Endothelial cell of umbilical vein (primary cell): ENCODE data around the gene VDR. TPM values are rescaled to one million over a fixed set of nuclear protein-coding genes. Genes with fewer than 3 reads are reported as not detected.

Experiments used
- BruUV-seq: library from RNA; stranded (reverse); fragments of 400-500 nt; replicated peaks from 2 replicates; lab custom pipeline; 2021; lab: Mats Ljungman, UMichigan
- CTCF ChIA-PET: fragments of 300-600, 350-600 bp; sonication (Branson Sonifier 250); formaldehyde crosslinking; loops from one replicate; lab custom pipeline; 2021; ENCODE audit warnings: antibody characterized with exemption, inconsistent platforms; lab: Charles Lee
- POLR2A ChIA-PET: fragments of 300-600, 350-600 bp; sonication (Branson Sonifier 250); formaldehyde crosslinking; loops from one replicate; lab custom pipeline; 2021; ENCODE audit warnings: antibody characterized with exemption, inconsistent platforms; lab: Charles Lee
- DNase-seq: peaks from one replicate; pipeline ENCODE4 v3.0.0-alpha.2; 2011; ENCODE audit warnings: low read depth, low spot score
- FAIRE-seq: peaks from 2 replicates; lab custom pipeline; 2011; peaks lifted over from hg19 to GRCh38; lab: Jason Lieb, UNC
- H2AFZ ChIP-seq: 2 replicates; pipeline ENCODE4 v1.6.0; 2012; ENCODE audit warnings: low read depth, low read length, control low read depth, inconsistent platforms
- H3K27ac ChIP-seq: 2 replicates; pipeline ENCODE4 v1.5.1; 2011; ENCODE audit warnings: low read depth, mild to moderate bottlenecking, control low read depth, low read length, moderate library complexity; ENCODE audit not compliant: insufficient read depth
- H3K27me3 ChIP-seq, 2 experiments: 2 replicates each; pipeline versions ENCODE4 v1.6.0 to v1.6.1; 2011; ENCODE audit warnings: low read length in 2 of 2, mixed read lengths in 1 of 2; ENCODE audit not compliant: control insufficient read depth in 2 of 2, insufficient read depth in 2 of 2
- H3K36me3 ChIP-seq, 2 experiments: 2 replicates in 1 of 2; 3 replicates in 1 of 2; pipeline ENCODE4 v1.5.1; 2011; ENCODE audit warnings: low read length in 2 of 2, mild to moderate bottlenecking in 1 of 2, moderate library complexity in 1 of 2; ENCODE audit not compliant: control insufficient read depth in 2 of 2, insufficient read depth in 2 of 2; ENCODE audit errors: extremely low read depth in 1 of 2
- H3K4me1 ChIP-seq: 3 replicates; pipeline ENCODE4 v1.5.1; 2011; ENCODE audit warnings: mild to moderate bottlenecking, low read length; ENCODE audit not compliant: control insufficient read depth, insufficient read depth; ENCODE audit errors: extremely low read depth
- H3K4me2 ChIP-seq: 2 replicates; pipeline ENCODE4 v1.6.1; 2011; ENCODE audit warnings: low read length, control low read depth, mixed read lengths; ENCODE audit not compliant: insufficient read depth
- H3K4me3 ChIP-seq, 3 experiments: fragments of 200-600 bp in 1 of 3; sonication (generic), shearing (Covaris generic) in 1 of 3; replicated peaks in 1 of 3; 2 replicates each; pipeline ENCODE4 v1.5.1; 2011 to 2016; ENCODE audit warnings: control low read depth in 3 of 3, low read length in 3 of 3, mild to moderate bottlenecking in 2 of 3, inconsistent platforms in 1 of 3, low read depth in 1 of 3, moderate library complexity in 1 of 3; ENCODE audit not compliant: insufficient read depth in 1 of 3
- H3K79me2 ChIP-seq: 2 replicates; pipeline ENCODE4 v1.6.0; 2012; ENCODE audit warnings: low read length, inconsistent platforms; ENCODE audit not compliant: control insufficient read depth, insufficient read depth
- H3K9ac ChIP-seq: replicated peaks from 2 replicates; pipeline ENCODE3; 2011; ENCODE audit warnings: low read length, control low read depth; ENCODE audit not compliant: insufficient read depth; ENCODE audit errors: extremely low read depth
- H3K9me1 ChIP-seq: replicated peaks from 3 replicates; pipeline ENCODE4 v1.6.0; 2011; ENCODE audit warnings: mild to moderate bottlenecking, low read length; ENCODE audit not compliant: control insufficient read depth, insufficient read depth; ENCODE audit errors: extremely low read depth
- H3K9me3 ChIP-seq: replicated peaks from 2 replicates; pipeline ENCODE4 v1.5.1; 2012; ENCODE audit warnings: low read length, inconsistent platforms; ENCODE audit not compliant: control insufficient read depth, insufficient read depth
- H4K20me1 ChIP-seq: replicated peaks from 2 replicates; pipeline ENCODE3; 2011; ENCODE audit warnings: mild to moderate bottlenecking, low read length; ENCODE audit not compliant: control insufficient read depth, insufficient read depth; ENCODE audit errors: extremely low read depth
- EZH2 ChIP-seq: IDR thresholded peaks from 2 replicates; pipeline ENCODE4 v1.6.1; 2012; ENCODE audit warnings: borderline replicate concordance, low read depth, mild to moderate bottlenecking, moderate library complexity, low read length, inconsistent platforms; ENCODE audit not compliant: severe bottlenecking
- FOS ChIP-seq: IDR thresholded peaks from 2 replicates; pipeline ENCODE4 v1.6.1; 2011; ENCODE audit warnings: mild to moderate bottlenecking, low read length, moderate library complexity, borderline replicate concordance; ENCODE audit not compliant: insufficient read depth
- GATA2 ChIP-seq: IDR thresholded peaks from 2 replicates; pipeline ENCODE4 v1.7.0; 2011; ENCODE audit warnings: low read depth, mild to moderate bottlenecking, moderate library complexity, mixed read lengths, low read length; ENCODE audit not compliant: insufficient read length, insufficient read depth
- JUN ChIP-seq: IDR thresholded peaks from 2 replicates; pipeline ENCODE4 v1.6.1; 2011; ENCODE audit warnings: borderline replicate concordance, low read depth; ENCODE audit not compliant: insufficient read length, insufficient read depth
- MYC ChIP-seq: IDR thresholded peaks from one replicate; pipeline ENCODE4 v1.6.1; 2011; ENCODE audit warnings: mild to moderate bottlenecking, low read depth, low read length
- POLR2A ChIP-seq: IDR thresholded peaks from 2 replicates; pipeline ENCODE4 v1.6.1; 2012; ENCODE audit warnings: low read depth, mild to moderate bottlenecking, control low read depth, low read length
- POLR2AphosphoS5 ChIP-seq: IDR thresholded peaks from 2 replicates; pipeline ENCODE4 v1.6.1; 2012; ENCODE audit warnings: low read depth, mild to moderate bottlenecking, control low read depth, low read length, moderate library complexity; ENCODE audit not compliant: insufficient read depth
- dilution Hi-C: fragments of 300-500 bp; cut with MboI; formaldehyde crosslinking; loops from one replicate; pipeline ENCODE4 v1.15.0; 2019; ENCODE audit warnings: low sequenced_read_pairs; ENCODE audit not compliant: extremely low pct_ligation_motif_present
- intact Hi-C: fragments of 100-400 bp; cut with micrococcal nuclease; formaldehyde crosslinking; loops from one replicate; pipeline ENCODE4 v1.10.0; 2022
- polyA plus RNA-seq, 4 experiments: library from polyadenylated mRNA; depleted of rRNA in 3 of 4; stranded (reverse) in 3 of 4; unstranded in 1 of 4; fragments of >200 nt; gene quantifications; 2 replicates each; pipeline versions ENCODE4 v1.2.1 to v1.2.3, GENCODE V29; 2011 to 2012; ENCODE audit warnings: missing spikeins in 1 of 4
- total RNA-seq: library from RNA; stranded (reverse); gene quantifications from 2 replicates; pipeline ENCODE4 v1.2.3, GENCODE V29; 2021
- TF ChIP-seq, protein P1 (sequence below): IDR thresholded peaks from 2 replicates; pipeline ENCODE4 v1.6.1; 2011; ENCODE audit not compliant: insufficient read depth, insufficient read length
- TF ChIP-seq, protein P2 (sequence below), 2 donors: IDR thresholded peaks; 1 replicate in 1 of 2; 2 replicates in 1 of 2; pipeline ENCODE4 v1.5.1; 2011; ENCODE audit warnings: low read length in 2 of 2, mild to moderate bottlenecking in 2 of 2, moderate library complexity in 2 of 2, control low read depth in 1 of 2, inconsistent platforms in 1 of 2, low read depth in 1 of 2; ENCODE audit not compliant: insufficient read depth in 1 of 2; ENCODE audit errors: extremely low read depth in 1 of 2

The VDR gene
- total and polyA plus RNA-seq, 2 donors (not counting 3 experiments of a cell fraction or from before 2014, with no cell fraction given), result 0.73 to 0.91 TPM

DNA sequence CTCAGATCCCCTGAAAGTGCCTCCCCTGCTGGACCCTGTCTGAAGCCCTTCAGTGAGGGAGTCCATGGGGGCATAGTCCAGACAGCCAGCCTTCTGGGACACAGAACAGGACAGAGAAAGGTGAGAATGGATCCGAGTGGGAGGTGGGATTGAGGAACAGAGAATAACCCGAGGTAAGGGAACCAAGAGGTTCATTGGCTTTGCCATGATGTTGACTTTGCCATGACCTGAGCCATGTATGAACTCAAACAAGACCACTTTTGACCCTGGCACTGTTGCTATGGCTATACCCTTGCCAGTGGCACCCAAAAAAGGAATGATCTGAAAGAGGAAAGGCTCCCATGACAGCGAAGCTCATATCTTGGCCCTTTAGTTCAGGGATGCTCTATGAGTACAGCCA is 22.6 kb upstream of the VDR start:
- no peak overlapping the region for H3K4me2 ChIP-seq
- intact Hi-C loops, result no loop called here
- FAIRE-seq (no peak), DNase-seq (no peak)
- H3K79me2 ChIP-seq, result no peaks in the 10 kb centered on the region
- no peak overlapping the region for H2AFZ ChIP-seq
- TF ChIP-seq GATA2, result no peak
- TF ChIP-seq JUN, result no peak
- TF ChIP-seq, protein P1, sequence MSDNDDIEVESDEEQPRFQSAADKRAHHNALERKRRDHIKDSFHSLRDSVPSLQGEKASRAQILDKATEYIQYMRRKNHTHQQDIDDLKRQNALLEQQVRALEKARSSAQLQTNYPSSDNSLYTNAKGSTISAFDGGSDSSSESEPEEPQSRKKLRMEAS, result no peak
- TF ChIP-seq, protein P2, sequence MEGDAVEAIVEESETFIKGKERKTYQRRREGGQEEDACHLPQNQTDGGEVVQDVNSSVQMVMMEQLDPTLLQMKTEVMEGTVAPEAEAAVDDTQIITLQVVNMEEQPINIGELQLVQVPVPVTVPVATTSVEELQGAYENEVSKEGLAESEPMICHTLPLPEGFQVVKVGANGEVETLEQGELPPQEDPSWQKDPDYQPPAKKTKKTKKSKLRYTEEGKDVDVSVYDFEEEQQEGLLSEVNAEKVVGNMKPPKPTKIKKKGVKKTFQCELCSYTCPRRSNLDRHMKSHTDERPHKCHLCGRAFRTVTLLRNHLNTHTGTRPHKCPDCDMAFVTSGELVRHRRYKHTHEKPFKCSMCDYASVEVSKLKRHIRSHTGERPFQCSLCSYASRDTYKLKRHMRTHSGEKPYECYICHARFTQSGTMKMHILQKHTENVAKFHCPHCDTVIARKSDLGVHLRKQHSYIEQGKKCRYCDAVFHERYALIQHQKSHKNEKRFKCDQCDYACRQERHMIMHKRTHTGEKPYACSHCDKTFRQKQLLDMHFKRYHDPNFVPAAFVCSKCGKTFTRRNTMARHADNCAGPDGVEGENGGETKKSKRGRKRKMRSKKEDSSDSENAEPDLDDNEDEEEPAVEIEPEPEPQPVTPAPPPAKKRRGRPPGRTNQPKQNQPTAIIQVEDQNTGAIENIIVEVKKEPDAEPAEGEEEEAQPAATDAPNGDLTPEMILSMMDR (IDR thresholded peaks at IDR 0.05; ENCODE audit: extremely low read depth in 1 of 2, insufficient read depth in 1 of 2, low read depth in 1 of 2, low read length in 2 of 2), result no peak
- TF ChIP-seq POLR2AphosphoS5, result no peak
- no peak for TF ChIP-seq MYC
- TF ChIP-seq EZH2, result no peak
- TF ChIP-seq FOS, result no peak
- TF ChIP-seq POLR2A, result no peak
- no peaks in the 10 kb centered on the region for H4K20me1 ChIP-seq
- no peaks in the 10 kb centered on the region for H3K9me1 ChIP-seq
- ChIA-PET CTCF (interaction anchor here (0.6 to 1.0 kb wide), 3 partner anchors 10 to 22 kb away, joined by 3 read pairs; no protein-coding TSS in a partner anchor), POLR2A (no interaction called here)
- H3K27ac ChIP-seq, result no peak overlapping the region
- dilution Hi-C loops, result no loop called here
- no peaks in the 10 kb centered on the region for H3K36me3 ChIP-seq
- H3K9ac ChIP-seq, result no peak overlapping the region
- no peak overlapping the region for H3K4me3 ChIP-seq
- no TSS peak for BruUV-seq
- H3K9me3 ChIP-seq, result no peaks in the 10 kb centered on the region
- H3K4me1 ChIP-seq, result no peaks in the 10 kb centered on the region
- peaks cover 31 to 34% of the 10 kb centered on the region in 2 experiments for H3K27me3 ChIP-seq
